GM13976 (cell line): ENCODE measurements around the gene SDK1.

Source experiments
- DNase-seq: peaks from one replicate; pipeline ENCODE4 v3.0.0; 2012; ENCODE audit warnings: low spot score
- in situ Hi-C: fragments of 300-500 bp; cut with MboI; formaldehyde crosslinking; loops from one replicate; pipeline ENCODE4 v1.12.0; 2022; ENCODE audit warnings: low sequenced_read_pairs, mixed read lengths, inconsistent platforms; ENCODE audit not compliant: unreplicated experiment
- TF ChIP-seq, protein P1 (sequence below): IDR thresholded peaks from 2 replicates; pipeline ENCODE4 v1.5.1; 2012; ENCODE audit warnings: borderline replicate concordance, mild to moderate bottlenecking; ENCODE audit not compliant: insufficient read depth; ENCODE audit errors: extremely low read depth, missing control alignments, control extremely low read depth

Gene SDK1

DNA sequence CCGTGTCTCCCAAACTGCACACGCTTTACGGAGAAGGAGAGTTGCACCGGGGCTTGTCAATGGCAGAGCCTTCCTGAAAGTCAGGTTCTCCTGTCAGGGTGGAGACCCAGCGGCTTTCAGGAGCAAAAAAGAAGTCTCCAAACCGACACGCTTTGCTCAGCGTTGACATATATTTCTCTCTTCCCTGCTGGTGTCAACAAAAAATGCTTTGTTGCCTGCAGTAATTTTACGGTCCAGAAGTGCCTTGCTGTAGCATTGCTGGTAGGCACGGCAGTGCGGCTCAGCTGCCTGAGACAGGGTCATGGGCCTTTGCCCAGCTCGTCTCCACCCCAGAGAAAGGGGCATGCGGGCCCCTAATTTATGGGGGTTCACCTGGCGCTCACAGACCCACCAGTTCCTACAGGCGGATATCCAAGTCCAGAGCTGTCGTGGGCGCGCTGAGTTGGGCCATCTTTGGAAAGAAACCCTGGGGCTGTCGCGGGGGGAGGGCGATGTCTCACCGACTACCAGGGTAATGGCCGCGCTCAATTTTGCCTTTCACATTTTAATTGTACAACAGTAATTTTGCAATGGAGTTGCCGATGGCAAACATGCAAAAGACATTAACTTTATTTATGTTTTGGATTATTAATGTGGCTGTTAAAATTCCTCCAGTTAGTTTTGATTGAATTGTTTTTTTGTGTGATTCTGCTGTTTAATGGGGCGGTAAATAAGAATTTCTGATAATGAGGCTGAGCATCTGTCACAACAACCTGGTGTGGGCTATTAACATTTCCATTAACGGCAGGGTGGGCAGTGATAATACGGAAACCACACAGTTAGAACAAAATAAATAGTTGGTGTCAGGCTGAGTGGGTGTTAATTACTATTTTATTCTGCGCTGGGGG, 902.8 kb downstream of the SDK1 start:
- in situ Hi-C loops = no loop called here
- no peak for DNase-seq
- TF ChIP-seq, protein P1, sequence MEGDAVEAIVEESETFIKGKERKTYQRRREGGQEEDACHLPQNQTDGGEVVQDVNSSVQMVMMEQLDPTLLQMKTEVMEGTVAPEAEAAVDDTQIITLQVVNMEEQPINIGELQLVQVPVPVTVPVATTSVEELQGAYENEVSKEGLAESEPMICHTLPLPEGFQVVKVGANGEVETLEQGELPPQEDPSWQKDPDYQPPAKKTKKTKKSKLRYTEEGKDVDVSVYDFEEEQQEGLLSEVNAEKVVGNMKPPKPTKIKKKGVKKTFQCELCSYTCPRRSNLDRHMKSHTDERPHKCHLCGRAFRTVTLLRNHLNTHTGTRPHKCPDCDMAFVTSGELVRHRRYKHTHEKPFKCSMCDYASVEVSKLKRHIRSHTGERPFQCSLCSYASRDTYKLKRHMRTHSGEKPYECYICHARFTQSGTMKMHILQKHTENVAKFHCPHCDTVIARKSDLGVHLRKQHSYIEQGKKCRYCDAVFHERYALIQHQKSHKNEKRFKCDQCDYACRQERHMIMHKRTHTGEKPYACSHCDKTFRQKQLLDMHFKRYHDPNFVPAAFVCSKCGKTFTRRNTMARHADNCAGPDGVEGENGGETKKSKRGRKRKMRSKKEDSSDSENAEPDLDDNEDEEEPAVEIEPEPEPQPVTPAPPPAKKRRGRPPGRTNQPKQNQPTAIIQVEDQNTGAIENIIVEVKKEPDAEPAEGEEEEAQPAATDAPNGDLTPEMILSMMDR = no peak

DNA sequence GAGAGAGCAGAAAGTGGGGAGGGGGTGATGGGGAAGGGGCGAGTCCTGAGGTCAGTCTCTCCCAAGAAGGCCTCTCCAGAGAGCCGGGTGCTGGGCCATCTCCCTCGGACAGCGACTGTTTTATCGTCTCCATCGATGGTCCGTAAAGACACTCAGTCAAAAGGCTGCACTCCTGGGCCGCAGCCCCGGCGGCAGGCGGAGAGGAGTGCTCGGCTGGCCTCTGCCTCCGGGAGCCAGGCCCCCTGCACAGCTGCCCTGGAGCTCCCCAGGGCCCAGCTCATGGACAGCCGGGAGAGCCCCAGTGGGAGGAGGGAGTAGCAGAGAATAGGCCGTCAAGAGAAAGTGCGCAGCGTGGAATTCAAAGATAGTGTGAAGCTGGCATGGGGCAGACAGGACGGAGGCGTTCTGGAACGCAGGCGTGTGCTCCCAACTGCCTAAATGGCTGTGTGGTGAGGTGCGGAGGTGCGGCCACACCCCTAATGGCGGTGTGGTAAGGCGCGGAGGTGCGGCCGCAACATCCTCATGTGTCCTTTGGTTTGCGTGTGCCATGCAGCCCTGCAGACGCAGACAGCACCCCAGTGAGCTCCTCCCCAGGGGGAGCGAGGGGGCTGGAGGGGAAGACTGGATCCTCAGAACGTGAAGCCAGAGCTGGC, 903.6 kb downstream of the SDK1 start:
- in situ Hi-C loops = no loop called here
- DNase-seq = no peak

DNA sequence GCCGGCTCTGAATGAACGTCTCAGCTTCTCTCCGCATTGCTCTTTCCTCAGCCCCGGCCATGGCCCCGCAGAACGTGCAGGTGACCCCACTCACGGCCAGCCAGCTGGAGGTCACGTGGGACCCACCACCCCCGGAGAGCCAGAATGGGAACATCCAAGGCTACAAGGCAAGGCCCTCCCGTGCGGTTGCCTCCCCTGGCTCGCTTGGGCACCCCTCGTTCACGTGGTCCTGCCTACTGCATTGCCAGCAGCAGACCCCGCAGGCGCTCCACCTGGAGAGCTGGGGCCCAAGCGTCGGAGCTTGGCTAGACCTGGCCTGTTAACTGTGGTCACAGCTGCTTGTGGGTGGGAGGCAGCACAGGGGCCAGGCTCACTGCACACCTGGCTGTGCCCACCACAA, 904.8 kb downstream of the SDK1 start:
- in situ Hi-C loops = no loop called here
- TF ChIP-seq, protein P1 = no peak
- no peak for DNase-seq

More for the DNA sequence above, 903.6 kb downstream of the SDK1 start:
- TF ChIP-seq, protein P1 = no peak

DNA sequence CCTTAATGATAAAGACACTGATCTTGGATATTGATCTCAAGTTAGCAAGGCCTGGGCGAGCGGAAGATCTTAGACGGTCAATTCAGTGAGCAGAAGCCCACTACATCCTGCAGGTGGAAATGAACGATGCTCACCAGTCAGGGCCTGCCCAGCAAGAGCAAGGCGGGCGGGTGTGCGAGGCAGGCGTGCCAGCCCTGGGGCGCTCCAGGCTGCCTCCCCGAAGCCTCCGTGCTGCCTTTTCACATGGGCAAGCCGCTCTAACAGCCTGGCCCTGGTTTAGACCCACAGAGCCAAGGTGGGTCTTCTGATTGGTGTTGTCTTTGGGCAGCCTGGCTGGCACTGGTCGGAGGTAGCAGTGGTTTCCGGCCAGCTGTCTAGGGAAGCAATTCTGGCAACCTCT, 906.0 kb downstream of the SDK1 start:
- no peak for DNase-seq
- in situ Hi-C loops = no loop called here
- TF ChIP-seq, protein P1 = no peak

DNA sequence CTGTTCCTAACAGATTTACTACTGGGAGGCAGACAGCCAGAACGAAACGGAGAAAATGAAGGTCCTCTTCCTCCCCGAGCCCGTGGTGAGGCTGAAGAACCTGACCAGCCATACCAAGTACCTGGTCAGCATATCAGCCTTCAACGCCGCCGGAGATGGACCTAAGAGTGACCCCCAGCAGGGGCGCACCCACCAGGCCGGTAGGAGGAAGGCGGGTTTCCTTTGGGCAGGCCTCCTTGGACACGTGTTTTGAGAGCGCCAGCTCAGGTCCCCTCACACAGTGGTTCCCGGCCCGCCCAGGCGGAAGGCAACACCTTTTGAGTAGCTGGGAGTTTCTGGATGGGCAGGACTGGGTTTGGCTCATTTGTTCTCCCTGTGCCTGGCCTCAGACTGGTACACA, 907.0 kb downstream of the SDK1 start:
- TF ChIP-seq, protein P1 = no peak
- DNase-seq = no peak

DNA sequence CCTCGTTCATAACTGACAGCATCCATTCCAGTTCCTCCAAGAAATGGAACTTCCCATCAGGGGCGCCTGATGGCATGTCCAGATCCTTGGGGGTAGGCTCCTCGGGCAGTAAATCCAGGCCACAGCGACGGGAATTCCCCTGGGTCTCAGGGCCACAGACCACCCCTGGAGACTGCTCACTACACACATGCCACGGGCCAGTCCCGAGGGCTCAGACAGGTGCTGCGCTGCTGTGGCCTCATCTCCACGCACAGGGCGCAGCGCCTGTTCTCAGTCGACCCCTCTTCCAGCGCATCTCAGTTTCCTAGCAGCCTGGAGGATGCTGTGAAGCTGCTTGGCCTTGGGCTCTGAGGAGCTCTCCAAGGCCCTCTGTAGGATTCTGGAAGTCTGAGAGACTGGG, 907.5 kb downstream of the SDK1 start:
- in situ Hi-C loops = no loop called here
- TF ChIP-seq, protein P1 = no peak
- no peak for DNase-seq

More for the DNA sequence above, 907.0 kb downstream of the SDK1 start:
- in situ Hi-C loops = no loop called here
